Uterus (tissue), 4 donors: ENCODE data around the gene ABCF2. TPM values are rescaled to one million over a fixed set of nuclear protein-coding genes. Genes with fewer than 3 reads are reported as not detected.

ENCODE experiments used
- DNase-seq, 2 donors: peaks; one replicate each; pipeline ENCODE4 v3.0.0-alpha.2; 2019 to 2020
- H3K27ac ChIP-seq, 2 donors: fragments of 200-600 bp; sonication (generic); 1 replicate in 1 of 2; 2 replicates in 1 of 2; pipeline ENCODE4 v1.5.1; 2016 to 2018
- H3K27me3 ChIP-seq, 2 donors: fragments of 200-600 bp; sonication (generic); one replicate each; pipeline ENCODE4 v1.5.1; 2018 to 2019; ENCODE audit warnings: control low read depth in 1 of 2
- H3K36me3 ChIP-seq, 2 donors: fragments of 200-600 bp; sonication (generic); one replicate each; pipeline ENCODE4 v1.5.1; 2019; ENCODE audit warnings: control low read depth in 1 of 2
- H3K4me1 ChIP-seq, 2 donors: fragments of 200-600 bp; sonication (generic); one replicate each; pipeline ENCODE4 v1.5.1; 2018 to 2019; ENCODE audit warnings: control low read depth in 1 of 2
- H3K4me3 ChIP-seq, 2 donors: fragments of 200-600 bp; sonication (generic); 1 replicate in 1 of 2; 2 replicates in 1 of 2; pipeline ENCODE4 v1.5.1; 2018 to 2019; ENCODE audit warnings: mild to moderate bottlenecking in 1 of 2
- H3K9me3 ChIP-seq, 2 donors: fragments of 200-600 bp; sonication (generic); one replicate each; pipeline ENCODE4 v1.5.1; 2019; ENCODE audit warnings: control low read depth in 1 of 2
- POLR2A ChIP-seq, 2 donors: fragments of 450-650 bp; IDR thresholded peaks; one replicate each; pipeline ENCODE4 v1.6.1; 2016; ENCODE audit warnings: antibody characterized with exemption in 2 of 2, mild to moderate bottlenecking in 1 of 2, moderate library complexity in 1 of 2
- intact Hi-C: fragments of 100-400 bp; cut with DNase I; formaldehyde crosslinking; loops from one replicate; pipeline ENCODE4 v1.15.1; 2023; ENCODE audit warnings: low total_unique reads
- total RNA-seq, 4 donors: library from RNA; depleted of rRNA in 3 of 4; stranded (reverse); fragments of >200 nt in 3 of 4; gene quantifications; one replicate each; pipeline versions ENCODE4 v1.1.0 to v1.2.4, GENCODE V29; 2014 to 2023
- TF ChIP-seq, protein P1 (sequence below), 4 experiments: fragments of 200-600 bp in 2 of 4; fragments of 450-650 bp in 2 of 4; sonication (generic) in 2 of 4; IDR thresholded peaks; one replicate each; pipeline ENCODE4 v1.5.1; 2016 to 2019; ENCODE audit warnings: antibody characterized with exemption in 4 of 4, mild to moderate bottlenecking in 2 of 4, moderate library complexity in 1 of 4
- donor health status: DM: yes; HTN: yes; CAD: no.

Gene ABCF2
- total RNA-seq, 4 donors from 2014 or later, result 6.8 to 39.2 (median 37.7) TPM

DNA sequence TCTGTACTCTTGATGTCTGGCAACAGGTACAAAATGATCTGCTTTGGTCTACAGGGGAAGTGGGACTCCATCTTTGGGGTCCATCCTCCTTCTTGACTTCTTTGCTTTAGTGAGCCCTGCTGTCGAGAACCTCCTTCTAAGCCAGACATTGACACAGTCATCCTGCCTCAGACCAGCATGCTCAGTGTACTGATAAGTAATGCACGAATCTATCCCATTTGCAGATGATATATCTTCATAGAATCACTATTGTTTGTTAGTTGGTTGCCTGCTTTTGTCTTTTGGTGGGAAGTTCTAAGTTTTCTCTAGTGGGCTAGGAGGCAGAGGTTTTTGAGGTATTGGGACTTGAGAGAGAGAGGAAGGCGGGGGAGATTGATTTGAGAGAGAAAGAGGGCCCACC, 25.7 kb downstream of the ABCF2 start:
- intact Hi-C loops, result no loop called here
- no peak overlapping the region for H3K4me3 ChIP-seq
- H3K9me3 ChIP-seq, result no peaks in the 10 kb centered on the region
- no peak for TF ChIP-seq POLR2A (IDR thresholded peaks at IDR 0.05)
- TF ChIP-seq, protein P1, sequence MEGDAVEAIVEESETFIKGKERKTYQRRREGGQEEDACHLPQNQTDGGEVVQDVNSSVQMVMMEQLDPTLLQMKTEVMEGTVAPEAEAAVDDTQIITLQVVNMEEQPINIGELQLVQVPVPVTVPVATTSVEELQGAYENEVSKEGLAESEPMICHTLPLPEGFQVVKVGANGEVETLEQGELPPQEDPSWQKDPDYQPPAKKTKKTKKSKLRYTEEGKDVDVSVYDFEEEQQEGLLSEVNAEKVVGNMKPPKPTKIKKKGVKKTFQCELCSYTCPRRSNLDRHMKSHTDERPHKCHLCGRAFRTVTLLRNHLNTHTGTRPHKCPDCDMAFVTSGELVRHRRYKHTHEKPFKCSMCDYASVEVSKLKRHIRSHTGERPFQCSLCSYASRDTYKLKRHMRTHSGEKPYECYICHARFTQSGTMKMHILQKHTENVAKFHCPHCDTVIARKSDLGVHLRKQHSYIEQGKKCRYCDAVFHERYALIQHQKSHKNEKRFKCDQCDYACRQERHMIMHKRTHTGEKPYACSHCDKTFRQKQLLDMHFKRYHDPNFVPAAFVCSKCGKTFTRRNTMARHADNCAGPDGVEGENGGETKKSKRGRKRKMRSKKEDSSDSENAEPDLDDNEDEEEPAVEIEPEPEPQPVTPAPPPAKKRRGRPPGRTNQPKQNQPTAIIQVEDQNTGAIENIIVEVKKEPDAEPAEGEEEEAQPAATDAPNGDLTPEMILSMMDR (IDR thresholded peaks at IDR 0.05), result no peak
- no peak for DNase-seq
- no peak overlapping the region for H3K27ac ChIP-seq
- H3K36me3 ChIP-seq, result no peaks in the 10 kb centered on the region
- H3K27me3 ChIP-seq, result no peaks in the 10 kb centered on the region
- peaks cover 0 to 7% of the 10 kb centered on the region in 2 donors for H3K4me1 ChIP-seq

DNA sequence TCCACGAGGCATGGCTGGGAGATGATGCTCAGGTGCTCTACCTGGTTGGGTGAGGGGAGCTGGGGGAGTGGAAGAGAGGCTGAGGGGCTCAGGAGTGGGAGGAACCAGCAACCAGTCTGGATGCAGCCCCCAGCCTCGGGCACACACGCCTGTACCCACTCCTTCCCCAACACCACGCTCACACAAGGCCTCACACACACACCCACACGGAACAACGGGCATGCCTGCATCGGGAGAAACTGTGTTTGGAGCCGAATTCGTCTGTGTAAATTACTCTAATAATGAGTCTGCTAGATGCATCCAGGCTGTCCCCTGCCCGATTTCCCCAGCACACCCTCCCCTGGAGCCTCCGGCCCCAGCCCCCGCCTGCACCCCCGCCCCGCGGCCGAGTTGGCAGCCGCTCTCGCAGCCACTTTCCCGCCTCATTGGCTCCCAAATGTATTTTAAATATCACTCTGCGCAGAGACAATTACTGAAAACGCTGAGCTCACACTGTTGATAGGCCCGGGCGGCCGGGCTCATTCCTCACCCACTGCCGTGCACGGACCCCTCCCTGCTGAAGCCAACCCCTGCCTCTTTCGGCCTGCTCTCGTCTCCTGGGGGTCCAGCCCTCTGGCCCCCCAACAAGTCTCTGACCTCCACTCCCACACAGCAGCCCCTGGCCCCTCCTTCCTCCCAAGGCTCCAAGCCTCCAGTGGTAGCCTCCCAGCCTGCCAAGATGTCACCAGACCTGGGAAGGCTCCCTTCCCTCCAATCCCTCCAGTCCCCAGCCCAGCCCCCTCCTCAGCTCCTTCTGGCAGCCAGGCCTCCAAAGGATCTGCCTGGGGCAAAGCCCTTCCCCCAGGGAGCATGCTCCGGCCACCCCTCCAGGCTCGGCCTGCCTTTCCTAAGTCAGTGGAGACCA, 27.8 kb downstream of the ABCF2 start:
- intact Hi-C loops, result loop anchor here (10.0 kb wide), 1 partner anchor 54 kb away; no protein-coding TSS in a partner anchor
- H3K4me1 ChIP-seq, result peaks cover 0 to 7% of the 10 kb centered on the region in 2 donors
- no peaks in the 10 kb centered on the region for H3K36me3 ChIP-seq
- no peak overlapping the region for H3K4me3 ChIP-seq
- H3K27ac ChIP-seq, result no peak overlapping the region
- H3K9me3 ChIP-seq, result no peaks in the 10 kb centered on the region
- TF ChIP-seq POLR2A (IDR thresholded peaks at IDR 0.05), result no peak
- TF ChIP-seq, protein P1 (IDR thresholded peaks at IDR 0.05), result no peak
- DNase-seq, result peak in 1 of 2 donors; percentile 48
- no peaks in the 10 kb centered on the region for H3K27me3 ChIP-seq

DNA sequence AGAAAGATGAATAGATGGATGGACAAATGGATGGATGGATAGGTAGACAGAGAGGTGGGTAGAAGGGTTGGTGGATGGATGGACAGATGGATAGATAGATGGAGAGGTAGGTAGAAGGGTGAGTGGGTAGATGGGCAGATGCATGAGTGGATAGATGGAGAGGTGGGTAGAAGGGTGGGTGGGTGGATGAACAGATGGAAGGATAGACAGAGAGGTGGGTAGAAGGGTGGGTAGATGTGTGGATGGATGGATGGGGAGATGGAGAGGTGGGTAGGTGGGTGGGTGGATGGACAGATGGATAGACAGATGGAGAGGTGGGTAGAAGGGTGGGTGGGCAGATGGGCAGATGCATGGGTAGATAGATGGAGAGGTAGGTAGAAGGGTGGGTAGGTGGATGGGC, 29.1 kb downstream of the ABCF2 start:
- Histone ChIP-seq H3K36me3 (no peaks in the 10 kb centered on the region), H3K4me1 (peaks cover 0 to 7% of the 10 kb centered on the region in 2 donors), H3K27ac (no peak overlapping the region), H3K27me3 (no peaks in the 10 kb centered on the region), H3K9me3 (no peaks in the 10 kb centered on the region), H3K4me3 (no peak overlapping the region)
- TF ChIP-seq POLR2A (IDR thresholded peaks at IDR 0.05), result no peak
- TF ChIP-seq, protein P1 (IDR thresholded peaks at IDR 0.05), result no peak
- intact Hi-C loops, result loop anchor here (10.0 kb wide), 1 partner anchor 53 kb away; no protein-coding TSS in a partner anchor
- DNase-seq, result no peak

DNA sequence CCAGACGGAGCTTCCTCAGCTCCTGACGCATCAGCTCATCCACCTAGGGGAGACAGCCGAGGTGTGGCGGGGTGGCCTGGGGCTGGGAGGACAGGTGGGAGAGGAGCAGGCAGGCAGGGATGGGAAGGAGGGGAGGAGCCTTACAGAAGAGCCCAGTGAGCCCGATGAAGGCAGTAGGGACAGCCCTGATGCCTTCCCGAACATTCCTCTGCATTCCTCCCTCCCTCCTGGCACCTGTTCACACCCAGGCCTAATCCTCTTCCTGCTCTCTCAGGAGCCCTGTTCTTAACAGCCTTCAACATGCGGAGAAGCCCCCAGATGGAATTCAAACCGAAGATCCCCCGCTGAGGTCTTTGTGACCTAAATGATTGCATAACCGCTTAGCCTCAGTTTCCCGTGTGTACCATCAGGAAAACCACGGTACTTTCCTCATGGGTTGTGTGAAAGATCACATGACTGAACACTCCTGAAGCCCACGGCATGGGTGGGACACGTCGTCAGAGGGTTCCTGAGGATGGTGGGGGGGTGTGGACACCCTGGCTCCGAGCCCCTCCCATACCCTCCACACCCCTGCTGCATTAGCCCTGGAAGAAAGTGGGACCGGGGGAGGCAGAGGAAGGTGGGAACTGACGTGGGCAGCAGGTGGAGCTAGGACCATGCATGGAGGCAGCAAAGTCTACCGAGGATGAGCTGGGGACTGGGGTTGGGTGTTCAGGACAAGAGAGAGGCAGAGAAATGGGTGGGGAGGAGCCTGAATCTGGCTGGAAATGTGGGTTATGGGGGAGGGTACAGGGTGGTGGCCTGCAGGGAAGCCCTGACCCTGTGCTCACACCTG, 31.2 kb downstream of the ABCF2 start:
- Histone ChIP-seq H3K9me3 (no peaks in the 10 kb centered on the region), H3K36me3 (no peaks in the 10 kb centered on the region), H3K4me1 (peaks cover 0 to 7% of the 10 kb centered on the region in 2 donors), H3K27ac (no peak overlapping the region), H3K27me3 (no peaks in the 10 kb centered on the region), H3K4me3 (no peak overlapping the region)
- TF ChIP-seq POLR2A (IDR thresholded peaks at IDR 0.05), result no peak
- TF ChIP-seq, protein P1 (IDR thresholded peaks at IDR 0.05), result no peak
- DNase-seq, result no peak
- intact Hi-C loops, result loop anchor here (10.0 kb wide), 1 partner anchor 51 kb away; no protein-coding TSS in a partner anchor
